Measurements from ENCODE around the gene SLC38A9.
A peak's percentile ranks its signal among the peaks of the same experiment; 100 is the strongest.
"Not testable (repeated sequence)": the region's sequence is repeated elsewhere in the genome, so short reads cannot be mapped to it uniquely, and the experiment has no call there.

Gene SLC38A9

GRCh38 chr5:55712023-55712859, at the start of gene SLC38A9:
Gene SLC38A9, minus strand, starts transcription at chr5:55712324. Its CDS starts 14,366 bp downstream, at chr5:55697958.
- DNase-seq, result peak; percentile 90

- DNase-seq, result not testable (repeated sequence)
Measured at GRCh38 chr5:55761721-55762120, 49.6 kb upstream of the SLC38A9 start.

GRCh38 chr5:55758714-55759113, 46.6 kb upstream of the SLC38A9 start:
- DNase-seq, result no peak

GRCh38 chr5:55758231-55758630, 46.1 kb upstream of the SLC38A9 start:
- DNase-seq, result no peak

GRCh38 chr5:55750499-55750898, 38.4 kb upstream of the SLC38A9 start:
- DNase-seq, result no peak

GRCh38 chr5:55750063-55750462, 37.9 kb upstream of the SLC38A9 start:
- DNase-seq, result no peak

- DNase-seq, result no peak
Measured at GRCh38 chr5:55749387-55749786, 37.3 kb upstream of the SLC38A9 start.

- no peak for DNase-seq
Measured at GRCh38 chr5:55747778-55748318, 35.7 kb upstream of the SLC38A9 start.

GRCh38 chr5:55742778-55743177, 30.7 kb upstream of the SLC38A9 start:
- no peak for DNase-seq

GRCh38 chr5:55737793-55738192, 25.7 kb upstream of the SLC38A9 start, which contains the start of gene DDX4:
Gene DDX4, plus strand, starts transcription at chr5:55738061. Its CDS starts 903 bp downstream, at chr5:55738964.
- DNase-seq, result no peak

GRCh38 chr5:55734658-55735057, 22.5 kb upstream of the SLC38A9 start:
- no peak for DNase-seq

- DNase-seq, result no peak
Measured at GRCh38 chr5:55732585-55732984, 20.5 kb upstream of the SLC38A9 start.

GRCh38 chr5:55731848-55732247, 19.7 kb upstream of the SLC38A9 start:
- no peak for DNase-seq

- DNase-seq, result no peak
Measured at GRCh38 chr5:55724281-55724680, 12.2 kb upstream of the SLC38A9 start.

- DNase-seq, result no peak
Measured at GRCh38 chr5:55720188-55720703, 8.1 kb upstream of the SLC38A9 start.

GRCh38 chr5:55719026-55719425, 6.9 kb upstream of the SLC38A9 start:
- not testable (repeated sequence) for DNase-seq

GRCh38 chr5:55715519-55716078, 3.5 kb upstream of the SLC38A9 start:
- no peak for DNase-seq

GRCh38 chr5:55714749-55715148, 2.6 kb upstream of the SLC38A9 start:
- no peak for DNase-seq

- no peak for DNase-seq
Measured at GRCh38 chr5:55714339-55714738, 2.2 kb upstream of the SLC38A9 start.

GRCh38 chr5:55713871-55714270, 1.7 kb upstream of the SLC38A9 start:
- no peak for DNase-seq

GRCh38 chr5:55711507-55712022, 559 bp downstream of the SLC38A9 start:
- DNase-seq, result no peak

- DNase-seq, result no peak
Measured at GRCh38 chr5:55708732-55709131, 3.4 kb downstream of the SLC38A9 start.

GRCh38 chr5:55706230-55706629, 5.9 kb downstream of the SLC38A9 start:
- DNase-seq, result no peak

Data from DMS 273 treated with DMSO at 0.1 percent for 48 hours (cell line).